GM10266 (cell line): Measurements from ENCODE around the gene NPTXR.

Experiments
- DNase-seq: peaks from one replicate; pipeline ENCODE4 v3.0.0; 2012; ENCODE audit errors: extremely low spot score
- CTCF ChIP-seq: IDR thresholded peaks from 2 replicates; pipeline ENCODE4 v1.5.1; 2012; ENCODE audit warnings: mild to moderate bottlenecking, low read depth; ENCODE audit not compliant: control insufficient read depth, insufficient read depth; ENCODE audit errors: missing control alignments

The NPTXR gene

GRCh38 chr22:38872831-38873248 lies 29.0 kb upstream of the NPTXR start:
- TF ChIP-seq CTCF = no peak
- no peak for DNase-seq

GRCh38 chr22:38872172-38872830 lies 28.5 kb upstream of the NPTXR start, which contains the start of gene CBX6:
CBX6 (minus strand) TSS chr22:38872216; CDS start chr22:38872190, 26 bp downstream.
- peak; percentile 98 for DNase-seq
- TF ChIP-seq CTCF = no peak

GRCh38 chr22:38871360-38872171 lies 27.7 kb upstream of the NPTXR start:
- DNase-seq = no peak
- no peak for TF ChIP-seq CTCF

GRCh38 chr22:38870791-38871359 lies 27.0 kb upstream of the NPTXR start:
- no peak for TF ChIP-seq CTCF
- no peak for DNase-seq

- DNase-seq = peak; percentile 88
- TF ChIP-seq CTCF = peak; percentile 88
These were observed 26.5 kb upstream of the NPTXR start for GRCh38 chr22:38870312-38870741.

- no peak for DNase-seq
- no peak for TF ChIP-seq CTCF
These were observed 25.8 kb upstream of the NPTXR start for GRCh38 chr22:38869663-38870062.
